Right lobe of liver (tissue), 6 donors: ENCODE measurements around the gene PRAMEF15. TPM values are rescaled to one million over a fixed set of nuclear protein-coding genes. Genes with fewer than 3 reads are reported as not detected.
"Not testable (repeated sequence)": the region's sequence is repeated elsewhere in the genome, so short reads cannot be mapped to it uniquely, and the experiment has no call there.

Experiments used
- ATAC-seq, 4 donors: fragments of 200-7000 bp; cut with Tn5 transposase; one replicate each; pipeline ENCODE4 v1.9.1; 2020; ENCODE audit warnings: mild to moderate bottlenecking in 4 of 4, moderate library complexity in 4 of 4
- DNase-seq, 3 donors: peaks; one replicate each; pipeline ENCODE4 v3.0.0-alpha.2; 2020
- H3K27ac ChIP-seq, 3 donors: fragments of 200-600 bp; one replicate each; pipeline ENCODE4 v1.8.0; 2022
- H3K27me3 ChIP-seq, 2 donors: fragments of 200-600 bp; one replicate each; pipeline ENCODE4 v1.8.0; 2022
- H3K36me3 ChIP-seq, 4 donors: fragments of 200-600 bp; sonication (generic) in 1 of 4; one replicate each; pipeline versions ENCODE4 v1.5.1 to v1.8.0; 2017 to 2022; ENCODE audit warnings: control low read depth in 1 of 4
- H3K4me1 ChIP-seq, 4 donors: fragments of 200-600 bp; sonication (generic) in 1 of 4; one replicate each; pipeline versions ENCODE4 v1.5.1 to v1.8.0; 2017 to 2022; ENCODE audit warnings: control low read depth in 1 of 4
- H3K4me3 ChIP-seq, 3 donors: fragments of 200-600 bp; one replicate each; pipeline ENCODE4 v1.8.0; 2022
- H3K9me3 ChIP-seq, 4 donors: fragments of 200-600 bp; sonication (generic) in 1 of 4; one replicate each; pipeline versions ENCODE4 v1.5.1 to v1.8.0; 2017 to 2022; ENCODE audit warnings: control low read depth in 1 of 4
- CTCF ChIP-seq, 4 donors: fragments of 200-600 bp in 3 of 4; fragments of 450-650 bp in 1 of 4; IDR thresholded peaks; one replicate each; pipeline versions ENCODE4 v1.5.1 to v1.8.0; 2016 to 2022; ENCODE audit warnings: antibody characterized with exemption in 4 of 4, mild to moderate bottlenecking in 2 of 4
- WGBS: methylation state at CpG from one replicate; pipeline ENCODE4 v1.1.6; 2018; ENCODE audit warnings: low coverage, low lambda C conversion rate; ENCODE audit not compliant: insufficient coverage; ENCODE audit errors: missing lambda C conversion rate; 5-methylcytosine and 5-hydroxymethylcytosine counted together
- intact Hi-C, 2 donors: fragments of 100-400 bp; cut with DNase I; formaldehyde crosslinking; loops; one replicate each; pipeline versions ENCODE4 v1.11.2 to v1.14.1; 2022
- total RNA-seq, 6 experiments: library from RNA; depleted of rRNA in 2 of 6; stranded (reverse); fragments of >200 nt in 2 of 6; fragmentation: NEBNext Ultra II Directional in 3 of 6; extraction: Animal tissue kit (Norgen Biotek cat#: 25700) in 3 of 6; gene quantifications; one replicate each; pipeline versions ENCODE4 v1.1.0 to v1.2.4, GENCODE V29; 2016 to 2023
- donor health status: DM: no; HTN: yes; CAD: no.
- donor health status: DM: no; HTN: no; CAD: no.
- donor health status: DM: no; HTN: no; CAD: no.
- donor health status: DM: no; HTN: yes; CAD: no.
- donor health status: DM: no; HTN: yes; CAD: no.

The PRAMEF15 gene
- total RNA-seq, 6 experiments from 2014 or later = not detected

- DNase-seq, H3K9me3 ChIP-seq, H3K27me3 ChIP-seq, ATAC-seq, intact Hi-C loops, H3K4me1 ChIP-seq, H3K27ac ChIP-seq, H3K36me3 ChIP-seq, H3K4me3 ChIP-seq: not testable (repeated sequence)
- 62% methylated on average over 6 of the region's 7 CpGs for WGBS
Measured at GRCh38 chr1:13347034-13347433, 31.7 kb downstream of the PRAMEF15 start, which contains the start of gene PRAMEF14. Gene PRAMEF14 (minus strand): TSS chr1:13347134. CDS start chr1:13345314, 1,820 bp downstream.

- WGBS = 72% methylated on average over 4 of the region's 8 CpGs
- H3K4me1 ChIP-seq, intact Hi-C loops: not testable (repeated sequence)
Measured at GRCh38 chr1:13353476-13353875, 38.1 kb downstream of the PRAMEF15 start.

GRCh38 chr1:13354475-13354874, 39.1 kb downstream of the PRAMEF15 start:
- H3K4me3 ChIP-seq, H3K4me1 ChIP-seq, H3K27ac ChIP-seq, H3K9me3 ChIP-seq, DNase-seq, H3K27me3 ChIP-seq, intact Hi-C loops, H3K36me3 ChIP-seq: not testable (repeated sequence)
- TF ChIP-seq CTCF (IDR thresholded peaks at IDR 0.05) = peak in 3 of 4 donors; percentile 7 to 21 (median 9)
- no CpG with 5 or more reads among the region's 9 CpGs for WGBS
- ATAC-seq = peak; percentile 38 to 58 (median 52)

More at GRCh38 chr1:13353476-13353875, 38.1 kb downstream of the PRAMEF15 start:
- not testable (repeated sequence) for H3K4me3 ChIP-seq, H3K27ac ChIP-seq, H3K27me3 ChIP-seq, DNase-seq, H3K9me3 ChIP-seq, ATAC-seq, H3K36me3 ChIP-seq

GRCh38 chr1:13356774-13357173, 41.4 kb downstream of the PRAMEF15 start:
- H3K27ac ChIP-seq, H3K4me1 ChIP-seq, H3K27me3 ChIP-seq, intact Hi-C loops, H3K36me3 ChIP-seq, H3K4me3 ChIP-seq, H3K9me3 ChIP-seq, DNase-seq: not testable (repeated sequence)
- peak; percentile 54 to 62 (median 60) for TF ChIP-seq CTCF (IDR thresholded peaks at IDR 0.05)
- peak in 2 of 4 donors; percentile 30 to 43 for ATAC-seq
- 0% methylated on average over 4 of the region's 5 CpGs for WGBS

GRCh38 chr1:13362364-13362763, 47.0 kb downstream of the PRAMEF15 start:
- H3K27me3 ChIP-seq, H3K9me3 ChIP-seq, H3K27ac ChIP-seq, H3K4me3 ChIP-seq, DNase-seq, H3K4me1 ChIP-seq, H3K36me3 ChIP-seq, intact Hi-C loops: not testable (repeated sequence)
- peak; percentile 42 to 87 (median 65) for ATAC-seq
- WGBS = 40% methylated on average over 1 of the region's 7 CpGs

- H3K4me3 ChIP-seq, intact Hi-C loops, H3K36me3 ChIP-seq, H3K9me3 ChIP-seq, H3K27ac ChIP-seq, ATAC-seq, H3K27me3 ChIP-seq, DNase-seq, H3K4me1 ChIP-seq: not testable (repeated sequence)
- 60% methylated on average over 2 of the region's 4 CpGs for WGBS
Measured at GRCh38 chr1:13364928-13365327, 49.5 kb downstream of the PRAMEF15 start.

GRCh38 chr1:13366536-13366935, 51.2 kb downstream of the PRAMEF15 start:
- ATAC-seq, DNase-seq, H3K4me1 ChIP-seq, H3K27me3 ChIP-seq, intact Hi-C loops, H3K4me3 ChIP-seq, H3K36me3 ChIP-seq, H3K9me3 ChIP-seq, H3K27ac ChIP-seq: not testable (repeated sequence)
- 75% methylated on average over 3 of the region's 3 CpGs for WGBS
